HepG2 (cell line): ENCODE results near the gene AJUBA. TPM values are rescaled to one million over a fixed set of nuclear protein-coding genes. Genes with fewer than 3 reads are reported as not detected.
A peak's percentile ranks its signal among the peaks of the same experiment; 100 is the strongest.

ENCODE experiments used
- BCL6 ChIP-seq: IDR thresholded peaks from 2 replicates; pipeline ENCODE4 v1.6.1; 2016; ENCODE audit warnings: missing genetic modification reagents, missing compliant biosample characterization
- CBFB ChIP-seq: sonication (generic); formaldehyde crosslinking; IDR thresholded peaks from 2 replicates; pipeline ENCODE4 v1.4.0; 2020; ENCODE audit warnings: missing genetic modification reagents
- CERS6 ChIP-seq: sonication (generic); formaldehyde crosslinking; IDR thresholded peaks from 2 replicates; pipeline ENCODE4 v1.5.0; 2020; ENCODE audit warnings: missing genetic modification reagents
- EP300 ChIP-seq, 3 experiments: sonication (generic) in 1 of 3; formaldehyde crosslinking in 1 of 3; IDR thresholded peaks; 2 replicates each; pipeline versions ENCODE4 v1.5.1 to v1.6.1; 2011 to 2020; ENCODE audit warnings: low read depth in 2 of 3, low read length in 2 of 3, borderline replicate concordance in 1 of 3, improper control_type of control experiment in 1 of 3, mild to moderate bottlenecking in 1 of 3, missing genetic modification reagents in 1 of 3, moderate library complexity in 1 of 3
- GMEB1 ChIP-seq: sonication (generic); formaldehyde crosslinking; IDR thresholded peaks from 2 replicates; pipeline ENCODE4 v1.5.1; 2020; ENCODE audit warnings: missing genetic modification reagents, mild to moderate bottlenecking, borderline replicate concordance
- IRF2 ChIP-seq: IDR thresholded peaks from 2 replicates; pipeline ENCODE4 v1.6.1; 2018; ENCODE audit warnings: missing genetic modification reagents, missing compliant biosample characterization
- MEIS1 ChIP-seq: sonication (generic); formaldehyde crosslinking; IDR thresholded peaks from 2 replicates; pipeline ENCODE4 v1.9.0; 2021; ENCODE audit warnings: mild to moderate bottlenecking, missing genetic modification reagents, moderate library complexity, borderline replicate concordance
- MLLT10 ChIP-seq: sonication (generic); formaldehyde crosslinking; IDR thresholded peaks from 2 replicates; pipeline ENCODE4 v1.4.0; 2020; ENCODE audit warnings: missing genetic modification reagents
- PATZ1 ChIP-seq: sonication (generic); formaldehyde crosslinking; IDR thresholded peaks from 2 replicates; pipeline ENCODE4 v1.4.0; 2020; ENCODE audit warnings: missing genetic modification reagents
- TAF1 ChIP-seq: sonication (generic); formaldehyde crosslinking; IDR thresholded peaks from 2 replicates; pipeline ENCODE4 v1.4.0; 2020; ENCODE audit warnings: missing genetic modification reagents
- THAP8 ChIP-seq: sonication (generic); formaldehyde crosslinking; IDR thresholded peaks from 2 replicates; pipeline ENCODE4 v1.5.1; 2020; ENCODE audit warnings: missing genetic modification reagents, mild to moderate bottlenecking, borderline replicate concordance
- THYN1 ChIP-seq: sonication (generic); formaldehyde crosslinking; IDR thresholded peaks from 2 replicates; pipeline ENCODE4 v1.8.1; 2023; ENCODE audit warnings: low read depth, mild to moderate bottlenecking, moderate library complexity, missing genetic modification reagents, borderline replicate concordance
- ZBTB21 ChIP-seq: sonication (generic); formaldehyde crosslinking; IDR thresholded peaks from 2 replicates; pipeline ENCODE4 v1.4.0; 2020; ENCODE audit warnings: missing genetic modification reagents
- ZNF7 ChIP-seq: IDR thresholded peaks from 2 replicates; pipeline ENCODE4 v1.6.1; 2016; ENCODE audit warnings: missing biosample characterization, missing genetic modification reagents
- polyA plus RNA-seq, 8 experiments: library from polyadenylated mRNA; depleted of rRNA in 3 of 8; stranded (reverse) in 7 of 8; unstranded in 1 of 8; fragments of >200 nt; fragmentation: Illumina TruSeq in 4 of 8; extraction: Trizol in 4 of 8; gene quantifications; 2 replicates each; pipeline versions ENCODE4 v1.2.1 to v1.2.3, GENCODE V29; 2011 to 2016; ENCODE audit warnings: low read depth in 4 of 8, missing spikeins in 1 of 8, mixed read lengths in 1 of 8; ENCODE audit not compliant: insufficient read depth in 1 of 8
- total RNA-seq, 5 experiments: library from RNA; depleted of rRNA; stranded (reverse); fragments of >200 nt; fragmentation: Illumina TruSeq; extraction: Trizol; gene quantifications; 2 replicates each; pipeline ENCODE4 v1.2.3, GENCODE V29; 2016; ENCODE audit warnings: low read depth in 1 of 5
- TF ChIP-seq, protein P1 (sequence below): sonication (generic); formaldehyde crosslinking; IDR thresholded peaks from 2 replicates; pipeline ENCODE4 v1.5.0; 2020; ENCODE audit warnings: mild to moderate bottlenecking, missing genetic modification reagents, borderline replicate concordance
- TF ChIP-seq, protein P2 (sequence below): sonication (generic); formaldehyde crosslinking; IDR thresholded peaks from 2 replicates; pipeline ENCODE4 v1.5.0; 2020; ENCODE audit warnings: mild to moderate bottlenecking, missing genetic modification reagents

AJUBA gene
- total and polyA plus RNA-seq, 2 of the 13 experiments (the other 11 are each of a cell fraction or from before 2014, with no cell fraction given) = 157 to 241 TPM

DNA sequence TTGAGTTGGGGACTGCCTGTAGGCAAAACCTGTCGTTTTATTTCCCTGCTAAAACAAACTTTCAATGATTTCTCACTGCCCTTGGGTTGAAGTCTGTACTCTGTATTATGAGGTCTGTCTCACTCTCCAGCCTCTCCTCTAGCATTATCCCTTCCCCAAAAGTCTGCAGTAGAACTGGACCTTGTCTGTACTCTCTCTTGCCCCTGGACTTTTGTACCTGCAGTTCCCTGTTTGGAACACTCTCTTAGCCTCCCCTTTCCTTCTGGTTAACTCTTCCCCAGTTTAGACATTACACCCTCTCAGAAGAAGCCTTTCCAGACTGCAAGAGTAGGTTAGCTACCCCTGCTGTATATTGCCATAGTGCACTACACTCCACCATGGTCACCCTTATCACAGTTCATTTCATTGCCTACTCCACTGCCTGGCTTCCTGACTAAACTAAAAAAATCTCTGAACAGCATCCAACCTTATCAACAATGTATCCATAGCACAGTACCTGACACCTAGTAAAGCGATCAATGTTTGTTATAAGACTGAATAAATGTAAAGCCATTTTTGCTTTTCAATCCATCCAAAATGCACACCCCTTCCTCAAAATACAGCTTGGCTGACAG, 3.6 kb upstream of the AJUBA start (continued):
- TF ChIP-seq GMEB1 (CRISPR knock-in tag) = peak; percentile 55; the same call in 1 of the 2 replicates
- no peak for TF ChIP-seq TAF1 (CRISPR knock-in tag)
- TF ChIP-seq CERS6 (CRISPR knock-in tag) = no peak
- TF ChIP-seq THYN1 (CRISPR knock-in tag) = no peak
- no peak for TF ChIP-seq MEIS1 (CRISPR knock-in tag)
- TF ChIP-seq CBFB (CRISPR knock-in tag) = no peak
- no peak for TF ChIP-seq THAP8 (CRISPR knock-in tag)
- no peak for TF ChIP-seq EP300 (IDR thresholded peaks at IDR 0.05; ENCODE audit: low read depth in 2 of 2, low read length in 2 of 2)
- no peak for TF ChIP-seq EP300 (CRISPR knock-in tag; IDR thresholded peaks at IDR 0.05; ENCODE audit: borderline replicate concordance)
- TF ChIP-seq MLLT10 = no peak
- peak; percentile 83 for TF ChIP-seq ZNF7 (CRISPR knock-in tag)
- no peak for TF ChIP-seq BCL6 (CRISPR knock-in tag)
- TF ChIP-seq, protein P1, sequence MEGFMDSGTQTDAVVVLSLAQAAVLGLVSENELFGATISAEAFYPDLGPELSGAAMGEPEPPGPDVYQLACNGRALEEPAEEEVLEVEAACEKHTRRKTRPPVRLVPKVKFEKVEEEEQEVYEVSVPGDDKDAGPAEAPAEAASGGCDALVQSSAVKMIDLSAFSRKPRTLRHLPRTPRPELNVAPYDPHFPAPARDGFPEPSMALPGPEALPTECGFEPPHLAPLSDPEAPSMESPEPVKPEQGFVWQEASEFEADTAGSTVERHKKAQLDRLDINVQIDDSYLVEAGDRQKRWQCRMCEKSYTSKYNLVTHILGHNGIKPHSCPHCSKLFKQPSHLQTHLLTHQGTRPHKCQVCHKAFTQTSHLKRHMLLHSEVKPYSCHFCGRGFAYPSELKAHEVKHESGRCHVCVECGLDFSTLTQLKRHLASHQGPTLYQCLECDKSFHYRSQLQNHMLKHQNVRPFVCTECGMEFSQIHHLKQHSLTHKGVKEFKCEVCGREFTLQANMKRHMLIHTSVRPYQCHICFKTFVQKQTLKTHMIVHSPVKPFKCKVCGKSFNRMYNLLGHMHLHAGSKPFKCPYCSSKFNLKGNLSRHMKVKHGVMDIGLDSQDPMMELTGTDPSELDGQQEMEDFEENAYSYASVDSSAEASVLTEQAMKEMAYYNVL (CRISPR knock-in tag) = no peak
- TF ChIP-seq, protein P2, sequence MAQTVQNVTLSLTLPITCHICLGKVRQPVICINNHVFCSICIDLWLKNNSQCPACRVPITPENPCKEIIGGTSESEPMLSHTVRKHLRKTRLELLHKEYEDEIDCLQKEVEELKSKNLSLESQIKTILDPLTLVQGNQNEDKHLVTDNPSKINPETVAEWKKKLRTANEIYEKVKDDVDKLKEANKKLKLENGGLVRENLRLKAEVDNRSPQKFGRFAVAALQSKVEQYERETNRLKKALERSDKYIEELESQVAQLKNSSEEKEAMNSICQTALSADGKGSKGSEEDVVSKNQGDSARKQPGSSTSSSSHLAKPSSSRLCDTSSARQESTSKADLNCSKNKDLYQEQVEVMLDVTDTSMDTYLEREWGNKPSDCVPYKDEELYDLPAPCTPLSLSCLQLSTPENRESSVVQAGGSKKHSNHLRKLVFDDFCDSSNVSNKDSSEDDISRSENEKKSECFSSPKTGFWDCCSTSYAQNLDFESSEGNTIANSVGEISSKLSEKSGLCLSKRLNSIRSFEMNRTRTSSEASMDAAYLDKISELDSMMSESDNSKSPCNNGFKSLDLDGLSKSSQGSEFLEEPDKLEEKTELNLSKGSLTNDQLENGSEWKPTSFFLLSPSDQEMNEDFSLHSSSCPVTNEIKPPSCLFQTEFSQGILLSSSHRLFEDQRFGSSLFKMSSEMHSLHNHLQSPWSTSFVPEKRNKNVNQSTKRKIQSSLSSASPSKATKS = no peak
- TF ChIP-seq IRF2 (CRISPR knock-in tag) = no peak
- TF ChIP-seq PATZ1 (CRISPR knock-in tag) = no peak
- TF ChIP-seq ZBTB21 = no peak
